Suppressor macrophage treated with lipopolysaccharide for 4 hours (primary cell): ENCODE measurements around the gene USP3.
A peak's percentile ranks its signal among the peaks of the same experiment; 100 is the strongest.

Experiments used
- DNase-seq: peaks from one replicate; pipeline ENCODE4 v3.0.0-alpha.2; 2020

USP3 gene

DNA sequence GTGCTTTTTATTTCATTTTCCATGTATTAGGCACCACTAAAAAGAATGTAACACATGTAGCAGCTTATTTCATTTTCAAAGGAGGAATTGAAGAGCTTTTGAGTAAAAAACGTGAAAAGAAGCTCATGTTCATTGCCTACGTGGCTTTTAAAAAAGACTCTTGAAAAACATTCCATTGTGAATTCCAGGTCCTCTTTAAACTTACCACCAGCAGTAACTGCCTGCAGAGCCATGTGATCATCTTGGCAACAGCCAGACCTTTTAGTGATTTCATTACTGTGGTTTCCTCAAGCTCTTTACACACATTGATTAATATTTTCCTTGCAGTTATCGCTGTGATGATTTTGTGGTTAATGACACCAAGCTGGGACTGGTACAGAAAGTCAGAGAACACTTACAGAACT, 49.0 kb downstream of the USP3 start:
- peak; percentile 66 for DNase-seq

DNA sequence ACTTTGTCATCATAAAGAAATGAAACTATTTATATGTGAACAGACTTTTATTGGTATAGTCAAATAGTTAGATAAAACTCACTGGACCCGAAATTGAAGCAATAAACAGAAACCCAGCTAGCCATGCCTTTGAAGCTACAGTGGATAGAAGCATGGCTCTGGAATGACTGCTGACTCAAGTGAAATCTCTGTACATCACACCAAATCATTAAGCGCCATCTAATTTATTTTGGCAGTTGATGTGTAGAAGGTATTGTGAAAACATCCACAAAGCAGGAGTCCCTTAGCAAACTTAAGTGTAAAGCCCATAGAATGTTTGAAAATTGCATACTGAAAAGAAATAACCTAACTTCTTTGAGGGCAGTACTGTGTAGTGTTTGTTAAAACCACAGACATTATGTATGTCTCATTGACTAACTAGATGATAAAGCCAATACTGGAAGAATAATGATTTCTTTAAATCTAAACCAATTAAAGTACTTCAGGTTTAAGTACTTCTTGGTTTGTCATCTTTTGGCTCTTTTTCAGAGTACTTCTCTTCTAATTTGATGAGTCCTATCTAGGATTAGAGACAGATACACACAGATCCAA, 50.0 kb downstream of the USP3 start:
- no peak for DNase-seq

DNA sequence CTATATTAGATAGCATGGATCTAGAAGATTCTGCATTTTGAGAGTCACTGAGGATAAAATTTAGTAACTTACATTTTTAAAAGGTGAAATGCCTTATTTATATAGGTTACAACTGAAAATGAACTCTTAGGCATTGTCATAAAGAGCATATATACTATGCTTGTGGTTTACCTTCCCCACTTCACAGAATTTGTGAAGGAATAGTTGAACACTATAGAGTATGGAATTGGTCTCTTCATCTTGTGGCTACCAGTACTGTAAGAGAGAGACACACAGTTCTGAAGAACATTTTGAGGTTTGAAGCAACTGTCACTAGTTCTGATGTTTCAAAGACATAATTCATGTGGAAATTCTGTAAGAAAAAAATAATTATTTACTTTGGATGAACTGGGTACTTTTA, 51.1 kb downstream of the USP3 start:
- no peak for DNase-seq

DNA sequence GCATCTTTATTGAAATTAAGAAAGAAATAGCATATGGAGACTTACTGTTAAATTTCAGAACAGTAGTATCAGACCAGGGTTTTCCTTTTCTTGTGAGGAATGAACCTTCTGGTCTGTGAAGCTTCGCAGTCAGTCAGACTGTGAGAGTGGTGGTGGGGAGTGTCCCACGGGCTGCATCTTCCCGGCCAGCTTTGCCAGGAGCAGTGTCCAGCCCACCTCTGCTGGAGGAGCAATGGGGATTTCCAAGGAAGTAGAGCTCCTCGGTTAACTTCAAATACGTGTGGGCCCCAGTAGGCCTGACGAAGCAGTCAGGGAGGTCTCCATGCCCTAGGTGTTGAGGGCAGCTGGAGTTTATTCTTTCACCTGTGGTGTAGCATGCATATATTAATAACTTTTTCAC, 51.9 kb downstream of the USP3 start:
- DNase-seq = no peak

DNA sequence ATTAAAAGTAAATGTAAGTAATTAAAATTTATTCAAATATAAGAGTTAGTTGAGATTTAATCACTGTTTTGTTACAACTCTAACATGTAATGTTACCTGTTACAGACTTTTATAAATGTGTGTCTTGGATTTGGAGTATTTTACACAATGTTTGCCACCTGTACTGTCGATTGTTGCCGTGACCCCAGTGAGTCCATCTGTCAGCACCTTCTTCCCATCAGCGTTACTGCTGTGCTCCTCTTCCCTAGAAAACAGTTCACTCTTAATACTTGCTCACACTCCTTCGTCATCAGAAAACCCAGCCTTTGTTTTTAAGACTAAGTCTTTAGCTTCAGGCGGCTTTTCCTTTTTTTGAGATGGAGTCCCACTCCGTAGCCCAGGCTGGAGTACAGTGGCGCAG, 52.3 kb downstream of the USP3 start:
- no peak for DNase-seq

DNA sequence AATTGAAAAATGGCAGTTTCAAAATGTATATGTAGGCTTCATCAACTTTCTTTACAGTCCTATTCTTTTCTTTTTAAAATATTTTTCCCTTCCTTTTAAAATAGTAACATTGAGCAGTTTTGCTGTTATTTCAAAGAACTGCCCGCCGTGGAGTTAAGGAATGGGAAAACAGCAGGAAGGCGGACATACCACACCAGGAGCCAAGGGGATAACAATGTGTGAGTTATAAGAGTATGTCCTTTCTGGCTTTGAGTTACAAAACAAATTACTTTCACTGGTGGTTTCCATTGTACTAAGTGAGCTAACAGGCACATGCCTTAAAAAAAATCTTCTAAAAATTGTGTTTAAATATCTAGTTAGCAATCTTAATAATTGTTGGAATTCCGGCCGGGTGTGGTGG, 55.4 kb downstream of the USP3 start:
- no peak for DNase-seq

- DNase-seq = peak; percentile 13
Measured at GRCh38 chr15:63560741-63561448, 56.5 kb downstream of the USP3 start.

- no peak for DNase-seq
Measured at GRCh38 chr15:63564093-63564492, 59.7 kb downstream of the USP3 start.

DNA sequence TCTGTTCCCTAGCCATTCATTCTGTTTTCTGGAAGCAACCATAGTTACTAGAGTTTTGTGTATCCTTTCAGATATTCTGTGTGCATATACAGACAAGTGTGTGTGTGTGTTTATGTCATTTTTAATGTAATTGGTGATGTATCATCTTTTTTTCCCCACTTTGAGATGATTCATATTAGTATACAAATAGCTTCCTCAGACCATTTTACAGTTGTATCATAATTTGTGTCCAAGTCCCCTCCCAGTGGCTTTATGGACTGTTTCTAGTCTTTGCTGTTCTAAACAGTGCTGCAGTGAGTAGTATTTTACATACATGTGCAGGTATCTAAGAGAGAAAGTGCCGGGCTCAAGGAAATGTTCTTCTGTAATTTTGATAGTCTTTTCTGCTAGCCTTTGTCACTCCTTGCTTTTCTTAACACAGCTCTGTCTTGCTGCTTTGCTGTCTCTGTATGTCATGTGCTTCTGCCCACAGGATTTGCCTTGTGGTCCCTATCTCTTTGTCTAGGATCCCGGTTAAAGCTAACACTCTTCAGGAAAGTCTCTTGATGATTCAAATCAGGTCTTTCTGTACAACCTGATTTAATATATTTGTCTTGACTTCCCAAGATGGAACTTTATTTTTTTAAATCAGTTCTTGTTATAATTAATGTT, 61.3 kb downstream of the USP3 start:
- peak; percentile 31 for DNase-seq

GRCh38 chr15:63572749-63573464, 68.5 kb downstream of the USP3 start:
- DNase-seq = no peak

DNA sequence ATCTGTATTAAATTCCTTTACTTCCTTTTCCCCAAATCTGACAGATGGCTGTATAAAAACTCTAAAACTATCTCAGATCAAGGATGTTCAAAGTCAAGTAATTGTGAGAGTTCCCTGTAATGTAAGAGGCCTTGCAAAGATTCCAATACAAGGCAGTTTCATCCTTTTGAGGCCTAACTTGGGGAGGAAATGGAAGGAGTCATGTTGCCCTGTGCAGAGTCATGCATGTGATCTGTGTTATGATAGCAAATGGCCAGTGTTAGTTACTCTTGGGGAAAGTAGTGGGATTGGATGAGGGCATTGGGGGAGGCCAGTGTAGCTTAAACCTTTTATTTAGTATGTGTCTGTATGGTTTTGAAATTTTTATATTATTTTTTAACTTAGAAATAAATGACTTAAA, 69.1 kb downstream of the USP3 start:
- no peak for DNase-seq

DNA sequence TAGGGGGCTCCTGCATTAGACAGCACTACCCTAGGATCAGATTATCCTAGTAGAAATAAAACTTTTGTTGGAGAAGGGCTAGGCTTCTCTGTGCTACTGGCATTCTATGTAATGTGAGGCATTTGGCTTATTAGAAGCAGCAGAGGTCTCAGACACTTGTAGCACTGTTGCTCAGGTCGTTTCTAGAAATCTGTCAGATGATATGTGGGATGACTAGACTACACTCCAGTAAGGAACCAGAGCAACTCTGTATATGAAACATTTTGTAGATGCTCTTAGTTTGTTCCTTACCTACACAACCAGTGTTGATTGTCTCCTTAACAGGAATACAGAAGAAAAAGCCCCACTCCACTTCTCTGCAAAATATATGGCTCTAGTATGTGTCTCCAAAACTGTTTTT, 70.9 kb downstream of the USP3 start:
- DNase-seq = no peak

- no peak for DNase-seq
Measured at GRCh38 chr15:63576441-63576840, 72.0 kb downstream of the USP3 start.

- no peak for DNase-seq
Measured at GRCh38 chr15:63582179-63582578, 77.8 kb downstream of the USP3 start.

- DNase-seq = no peak
Measured at GRCh38 chr15:63582718-63583426, 78.5 kb downstream of the USP3 start.

DNA sequence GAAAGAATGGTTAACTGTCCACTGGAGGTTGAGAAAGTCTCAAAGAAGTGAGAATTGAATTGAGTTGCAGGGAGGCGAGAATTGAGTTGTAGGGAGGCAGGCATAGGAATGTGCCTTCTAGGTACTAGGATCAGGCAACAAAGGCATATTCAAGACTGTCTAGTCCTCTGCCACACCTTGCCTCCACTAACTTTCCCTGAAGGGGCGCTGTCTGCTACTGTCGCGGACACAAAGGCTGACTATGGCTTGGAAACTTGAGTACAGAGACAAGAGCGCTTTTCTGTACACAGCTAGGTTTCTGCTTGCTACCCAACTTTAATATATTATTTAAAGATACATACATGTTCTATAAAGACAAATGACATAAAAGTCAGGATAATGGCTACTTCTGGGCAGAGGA, 82.4 kb downstream of the USP3 start:
- DNase-seq = no peak

- no peak for DNase-seq
Measured at GRCh38 chr15:63587527-63587926, 83.1 kb downstream of the USP3 start.

DNA sequence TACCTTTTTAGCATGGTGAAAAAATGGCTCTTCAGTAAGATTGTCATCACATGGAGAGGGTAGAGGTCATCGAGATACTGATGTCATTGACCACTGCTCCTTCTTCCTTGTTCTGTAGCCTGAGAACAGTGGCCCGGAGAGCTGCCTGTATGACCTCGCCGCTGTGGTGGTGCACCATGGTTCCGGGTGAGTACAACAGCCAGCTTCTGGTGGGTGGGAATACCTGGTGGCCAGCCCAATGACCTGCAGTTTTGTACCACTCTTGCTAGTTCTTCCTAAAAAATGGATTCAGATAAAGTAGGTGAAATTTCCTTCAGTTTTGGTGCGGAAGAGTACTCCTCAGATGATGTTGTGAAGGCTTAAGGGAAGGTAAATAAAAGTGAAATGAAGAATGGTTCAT, 84.4 kb downstream of the USP3 start:
- no peak for DNase-seq

DNA sequence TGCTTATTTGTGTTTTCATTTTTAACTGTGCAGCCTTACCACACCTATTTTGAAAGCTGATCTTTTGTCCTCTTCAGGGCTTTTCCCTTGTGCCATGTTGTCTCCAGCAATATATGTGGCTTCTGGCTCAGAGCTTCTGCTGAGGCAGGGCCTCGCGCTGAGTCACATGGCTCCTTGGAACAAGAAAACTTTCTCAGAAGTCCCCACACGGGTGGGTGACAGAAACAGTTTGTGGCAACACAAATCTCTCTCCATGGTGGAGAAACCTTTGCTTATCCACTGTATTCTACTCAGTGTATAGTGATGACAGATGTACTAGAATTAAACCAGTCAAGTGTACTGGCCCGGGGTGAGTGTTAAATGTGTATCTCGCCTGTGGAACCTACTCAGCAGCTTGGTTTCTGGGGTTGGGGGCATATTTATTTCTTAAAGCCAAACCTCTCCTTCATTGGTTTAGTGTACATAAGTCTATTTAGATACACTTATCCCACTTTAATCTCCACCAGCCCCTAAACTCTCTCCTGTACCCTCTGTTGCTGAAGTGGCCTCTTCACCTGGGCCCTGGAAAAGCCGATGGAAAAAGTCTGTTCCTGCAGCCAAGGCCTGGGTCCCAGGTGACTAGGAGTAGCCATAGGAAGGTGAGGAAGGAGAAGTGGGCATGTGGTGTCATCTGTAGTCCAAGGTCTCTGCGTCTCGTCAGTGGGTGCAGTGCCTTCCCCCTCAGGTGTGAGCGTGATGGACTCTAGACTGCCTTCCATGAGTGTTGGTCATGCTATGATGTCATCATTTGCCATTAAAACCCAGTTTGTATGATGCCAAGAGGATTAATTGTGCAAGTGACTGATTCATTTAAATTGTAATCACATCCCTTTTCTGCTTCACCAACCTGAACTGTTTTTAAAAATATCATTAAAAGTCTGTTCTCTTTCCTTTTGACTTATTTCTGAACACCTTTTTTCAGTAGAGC, 89.6 kb downstream of the USP3 start:
- no peak for DNase-seq

- DNase-seq = no peak
Measured at GRCh38 chr15:63595065-63595464, 90.7 kb downstream of the USP3 start.

DNA sequence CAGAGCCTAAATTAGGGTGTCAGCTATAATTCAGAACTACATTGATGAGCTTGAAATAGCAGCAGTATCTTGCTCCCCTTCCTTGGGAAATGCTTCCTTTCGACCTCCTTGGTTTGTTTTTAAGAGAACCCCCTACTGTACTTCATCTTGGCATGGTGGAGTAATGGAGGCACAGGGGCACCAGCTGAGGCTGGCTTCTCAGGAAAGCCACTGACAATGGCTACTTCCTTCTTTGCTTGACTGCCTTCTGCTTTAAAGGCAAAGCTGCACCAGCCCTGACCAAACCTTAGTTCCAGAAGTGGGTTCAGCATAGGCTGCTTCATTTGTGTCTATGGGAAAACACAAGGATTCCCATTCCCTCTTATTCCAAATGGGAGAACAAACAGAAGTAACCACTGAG, 91.3 kb downstream of the USP3 start:
- no peak for DNase-seq

- no peak for DNase-seq
Measured at GRCh38 chr15:63596676-63597037, 92.3 kb downstream of the USP3 start.
